Activated CD8-positive, alpha-beta T cell treated with anti-CD3 and anti-CD28 coated beads for 36 hours (primary cell): ENCODE measurements around the gene DIS3L2. TPM values are rescaled to one million over a fixed set of nuclear protein-coding genes. Genes with fewer than 3 reads are reported as not detected.

Experiments used
- ATAC-seq: fragments of 200-7000 bp; cut with Tn5 transposase; one replicate; pipeline ENCODE4 v1.10.0; 2021; ENCODE audit warnings: mild to moderate bottlenecking, moderate library complexity
- CTCF ChIA-PET: fragments of 350-600 bp; sonication (Branson Sonifier 250); formaldehyde crosslinking; loops from one replicate; lab custom pipeline; 2021; ENCODE audit warnings: antibody characterized with exemption; lab: Charles Lee
- POLR2A ChIA-PET: fragments of 350-600 bp; sonication (Branson Sonifier 250); formaldehyde crosslinking; loops from one replicate; lab custom pipeline; 2021; ENCODE audit warnings: antibody characterized with exemption; lab: Charles Lee
- DNase-seq: peaks from one replicate; pipeline ENCODE4 v3.0.0-alpha.2; 2020
- H3K27ac Mint-ChIP-seq: one replicate; pipeline ENCODE4 v1.8.0; 2021; ENCODE audit warnings: mild to moderate bottlenecking, mixed read lengths
- H3K27me3 Mint-ChIP-seq: one replicate; pipeline ENCODE4 v1.8.0; 2021; ENCODE audit warnings: mixed read lengths
- H3K36me3 Mint-ChIP-seq: one replicate; pipeline ENCODE4 v1.8.0; 2021; ENCODE audit warnings: low read depth, mixed read lengths
- H3K4me1 Mint-ChIP-seq: one replicate; pipeline ENCODE4 v1.8.0; 2021; ENCODE audit warnings: low read depth, mixed read lengths
- H3K4me3 Mint-ChIP-seq: one replicate; pipeline ENCODE4 v1.8.0; 2021; ENCODE audit warnings: mild to moderate bottlenecking, moderate library complexity, mixed read lengths
- H3K9me3 Mint-ChIP-seq: one replicate; pipeline ENCODE4 v1.8.0; 2021; ENCODE audit warnings: mixed read lengths
- CTCF ChIP-seq: fragments of 200-600 bp; IDR thresholded peaks from one replicate; pipeline ENCODE4 v1.8.0; 2022; ENCODE audit warnings: antibody characterized with exemption, mild to moderate bottlenecking
- intact Hi-C: fragments of 100-400 bp; cut with micrococcal nuclease; formaldehyde crosslinking; loops from one replicate; pipeline ENCODE4 v1.10.0; 2022
- total RNA-seq, 2 experiments: library from RNA; stranded (reverse); gene quantifications; one replicate each; pipeline ENCODE4 v1.2.3, GENCODE V29; 2021

DIS3L2 gene
- total RNA-seq, 2 experiments from 2014 or later: 26.5 to 27.2 TPM

GRCh38 chr2:232094883-232095282 lies 133.4 kb downstream of the DIS3L2 start:
- ChIA-PET CTCF (no interaction called here), POLR2A (no interaction called here)
- DNase-seq: no peak
- no peak for ATAC-seq
- TF ChIP-seq CTCF: no peak
- no peak overlapping the region for H3K4me3 Mint-ChIP-seq
- H3K36me3 Mint-ChIP-seq: peaks cover 53% of the 10 kb centered on the region
- no peaks in the 10 kb centered on the region for H3K4me1 Mint-ChIP-seq
- no peaks in the 10 kb centered on the region for H3K27me3 Mint-ChIP-seq
- H3K9me3 Mint-ChIP-seq: peaks cover 19% of the 10 kb centered on the region
- intact Hi-C loops: no loop called here
- H3K27ac Mint-ChIP-seq: no peak overlapping the region

- no peak overlapping the region for H3K4me3 Mint-ChIP-seq
- ATAC-seq (no peak), DNase-seq (no peak)
- peaks cover 48% of the 10 kb centered on the region for H3K36me3 Mint-ChIP-seq
- ChIA-PET CTCF (no interaction called here), POLR2A (no interaction called here)
- intact Hi-C loops: no loop called here
- H3K9me3 Mint-ChIP-seq: peaks cover 19% of the 10 kb centered on the region
- no peaks in the 10 kb centered on the region for H3K27me3 Mint-ChIP-seq
- no peak overlapping the region for H3K27ac Mint-ChIP-seq
- TF ChIP-seq CTCF: no peak
- no peaks in the 10 kb centered on the region for H3K4me1 Mint-ChIP-seq
These were observed 135.7 kb downstream of the DIS3L2 start for GRCh38 chr2:232097260-232097659.

GRCh38 chr2:232097758-232098157 lies 136.2 kb downstream of the DIS3L2 start:
- Mint-ChIP-seq H3K4me3 (no peak overlapping the region), H3K27me3 (no peaks in the 10 kb centered on the region), H3K36me3 (peaks cover 47% of the 10 kb centered on the region), H3K4me1 (no peaks in the 10 kb centered on the region), H3K9me3 (peaks cover 19% of the 10 kb centered on the region), H3K27ac (no peak overlapping the region)
- DNase-seq (no peak), ATAC-seq (no peak)
- ChIA-PET CTCF (no interaction called here), POLR2A (no interaction called here)
- intact Hi-C loops: no loop called here
- no peak for TF ChIP-seq CTCF

GRCh38 chr2:232102380-232102779 lies 140.9 kb downstream of the DIS3L2 start:
- no peak for TF ChIP-seq CTCF
- intact Hi-C loops: no loop called here
- Mint-ChIP-seq H3K9me3 (peaks cover 4% of the 10 kb centered on the region), H3K27me3 (no peaks in the 10 kb centered on the region), H3K36me3 (peaks cover 16% of the 10 kb centered on the region), H3K27ac (no peak overlapping the region), H3K4me1 (no peaks in the 10 kb centered on the region), H3K4me3 (no peak overlapping the region)
- CTCF ChIA-PET: no interaction called here
- no peak for ATAC-seq
- POLR2A ChIA-PET: no interaction called here
- DNase-seq: no peak

GRCh38 chr2:232103140-232103737 lies 141.7 kb downstream of the DIS3L2 start:
- CTCF ChIA-PET: interaction anchor here (0.9 kb wide), 1 partner anchor 14 kb away, joined by 3 read pairs; no protein-coding TSS in a partner anchor
- Mint-ChIP-seq H3K4me3 (no peak overlapping the region), H3K27me3 (no peaks in the 10 kb centered on the region), H3K4me1 (no peaks in the 10 kb centered on the region), H3K9me3 (peaks cover 2% of the 10 kb centered on the region), H3K27ac (no peak overlapping the region), H3K36me3 (peaks cover 8% of the 10 kb centered on the region)
- DNase-seq: no peak
- intact Hi-C loops: no loop called here
- no peak for TF ChIP-seq CTCF
- POLR2A ChIA-PET: interaction anchor here (0.6 kb wide), 1 partner anchor 100 kb away, joined by 3 read pairs; no protein-coding TSS in a partner anchor
- ATAC-seq: no peak
